Kidney (tissue), 14 donors: ENCODE results near the gene ADAMTS9. TPM values are rescaled to one million over a fixed set of nuclear protein-coding genes. Genes with fewer than 3 reads are reported as not detected.

Source experiments
- DNase-seq, 5 donors: peaks; one replicate each; pipeline ENCODE4 v3.0.0-alpha.2; 2013 to 2020
- FAIRE-seq: peaks from 2 replicates; lab custom pipeline; 2012; peaks lifted over from hg19 to GRCh38; lab: Jason Lieb, UNC
- H3K27ac ChIP-seq, 2 donors: one replicate each; pipeline ENCODE4 v1.7.0; 2013; ENCODE audit warnings: low read depth in 2 of 2, low read length in 2 of 2, inconsistent platforms in 1 of 2
- H3K27me3 ChIP-seq: one replicate; pipeline ENCODE4 v1.7.1; 2013; ENCODE audit warnings: low read length, inconsistent platforms; ENCODE audit not compliant: control insufficient read depth, insufficient read depth
- H3K36me3 ChIP-seq, 3 donors: one replicate each; pipeline versions ENCODE4 v1.7.0 to v1.7.1; 2013; ENCODE audit warnings: low read length in 3 of 3, control low read depth in 1 of 3, inconsistent platforms in 1 of 3; ENCODE audit not compliant: insufficient read depth in 3 of 3, control insufficient read depth in 2 of 3
- H3K4me1 ChIP-seq, 3 donors: one replicate each; pipeline versions ENCODE4 v1.7.0 to v1.7.1; 2013; ENCODE audit warnings: low read length in 3 of 3, inconsistent platforms in 1 of 3, low read depth in 1 of 3; ENCODE audit not compliant: control insufficient read depth in 2 of 3, insufficient read depth in 2 of 3
- H3K4me3 ChIP-seq, 3 donors: one replicate each; pipeline versions ENCODE4 v1.7.0 to v1.8.1; 2013; ENCODE audit warnings: low read length in 3 of 3, control low read depth in 1 of 3, inconsistent platforms in 1 of 3
- H3K9ac ChIP-seq, 3 donors: one replicate each; pipeline versions ENCODE4 v1.7.0 to v1.7.1; 2013; ENCODE audit warnings: low read length in 3 of 3, control low read depth in 1 of 3, inconsistent platforms in 1 of 3
- H3K9me3 ChIP-seq, 3 donors: one replicate each; pipeline versions ENCODE4 v1.7.0 to v1.7.1; 2013; ENCODE audit warnings: low read length in 3 of 3, control low read depth in 1 of 3, inconsistent platforms in 1 of 3; ENCODE audit not compliant: control insufficient read depth in 2 of 3, insufficient read depth in 1 of 3
- CTCF ChIP-seq: IDR thresholded peaks from 3 replicates; pipeline ENCODE4 v1.5.1; 2012; ENCODE audit warnings: mild to moderate bottlenecking, moderate library complexity, borderline replicate concordance; ENCODE audit not compliant: insufficient read depth; ENCODE audit errors: extremely low read depth
- intact Hi-C: fragments of 100-400 bp; cut with DNase I; formaldehyde crosslinking; loops from one replicate; pipeline ENCODE4 v1.11.1; 2022
- polyA plus RNA-seq: library from polyadenylated mRNA; stranded (reverse); fragments of 350-450 nt; fragmentation: Illumina TruSeq; extraction: RNeasy Lipid Tissue Mini Kit (QIAGEN cat#74804); gene quantifications from one replicate; pipeline ENCODE4 v1.2.3, GENCODE V29; 2014; ENCODE audit warnings: low read depth, low replicate concordance; ENCODE audit not compliant: insufficient read depth
- total RNA-seq: library from RNA; stranded (reverse); fragmentation: NEBNext Ultra II Directional; extraction: Animal tissue kit (Norgen Biotek cat#: 25700); gene quantifications from one replicate; pipeline ENCODE4 v1.2.1, GENCODE V29; 2021
- donor health status: control.
- donor health status: control.
- donor health status: control.
- donor health status: control.
- donor health status: control.
- donor health status: DM: yes; HTN: yes; CAD: no.
- donor health status: Normal renal cell carcinoma (clear cell type).

Gene ADAMTS9
- total and polyA plus RNA-seq, 2 donors from 2014 or later, result 25.0 to 117 TPM

GRCh38 chr3:64726414-64727090 lies 38.8 kb upstream of the ADAMTS9 start:
- no peak overlapping the region for H3K4me3 ChIP-seq
- intact Hi-C loops, result no loop called here
- H3K9ac ChIP-seq, result no peak overlapping the region
- H3K27ac ChIP-seq, result no peak overlapping the region
- no peaks in the 10 kb centered on the region for H3K9me3 ChIP-seq
- TF ChIP-seq CTCF, result no peak
- H3K4me1 ChIP-seq, result no peaks in the 10 kb centered on the region
- no peaks in the 10 kb centered on the region for H3K36me3 ChIP-seq
- no peak for FAIRE-seq
- no peaks in the 10 kb centered on the region for H3K27me3 ChIP-seq
- no peak for DNase-seq

GRCh38 chr3:64718976-64719375 lies 31.2 kb upstream of the ADAMTS9 start:
- Histone ChIP-seq H3K4me3 (no peak overlapping the region), H3K9me3 (no peaks in the 10 kb centered on the region), H3K36me3 (peaks cover 0 to 4% (median 0%) of the 10 kb centered on the region in 3 donors), H3K27me3 (no peaks in the 10 kb centered on the region), H3K4me1 (no peaks in the 10 kb centered on the region), H3K9ac (no peak overlapping the region), H3K27ac (no peak overlapping the region)
- FAIRE-seq (no peak), DNase-seq (no peak)
- TF ChIP-seq CTCF, result no peak
- intact Hi-C loops, result no loop called here

GRCh38 chr3:64717872-64718613 lies 30.2 kb upstream of the ADAMTS9 start:
- no peak overlapping the region for H3K27ac ChIP-seq
- no peak overlapping the region for H3K9ac ChIP-seq
- no peaks in the 10 kb centered on the region for H3K4me1 ChIP-seq
- intact Hi-C loops, result no loop called here
- FAIRE-seq (peak; percentile 46), DNase-seq (no peak)
- peaks cover 0 to 4% (median 0%) of the 10 kb centered on the region in 3 donors for H3K36me3 ChIP-seq
- no peaks in the 10 kb centered on the region for H3K9me3 ChIP-seq
- no peaks in the 10 kb centered on the region for H3K27me3 ChIP-seq
- no peak for TF ChIP-seq CTCF
- H3K4me3 ChIP-seq, result no peak overlapping the region
